ENCODE measurements around the gene CACNA2D4.

CACNA2D4 gene

DNA sequence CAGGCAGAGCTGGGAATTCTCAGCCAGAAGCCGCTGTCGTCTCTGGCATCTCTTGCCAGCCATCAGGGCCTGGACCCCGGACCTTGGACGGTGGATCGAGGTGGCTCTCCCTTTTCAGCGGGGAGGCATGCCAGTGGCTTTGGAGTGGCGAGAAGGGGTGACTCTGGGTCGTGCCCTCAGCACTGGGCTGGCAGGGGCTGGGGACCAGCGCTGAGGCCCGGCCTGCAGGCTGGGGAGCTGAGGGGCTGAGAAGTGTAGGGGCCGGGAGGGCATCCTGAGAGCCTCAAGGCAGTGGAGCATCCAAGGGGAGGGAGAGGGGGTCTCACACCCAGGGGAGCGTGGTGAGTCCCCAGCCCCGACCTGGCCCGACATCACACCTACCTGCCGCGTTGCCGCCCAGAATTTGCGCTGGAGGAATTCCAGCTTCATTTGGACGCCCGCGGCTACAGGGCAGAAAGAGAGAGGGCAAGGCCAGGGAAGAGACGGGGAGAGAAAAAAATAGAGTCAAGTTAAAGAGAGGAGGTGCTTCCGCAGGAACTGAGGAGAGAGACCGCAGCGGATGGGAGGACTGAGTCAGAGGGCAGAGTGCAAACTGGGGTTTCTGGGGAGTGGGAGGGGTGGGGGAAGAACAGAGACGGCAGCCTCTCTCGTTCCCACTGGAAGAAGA lies 107.0 kb downstream of the CACNA2D4 start:
- DNase-seq, result no peak

DNA sequence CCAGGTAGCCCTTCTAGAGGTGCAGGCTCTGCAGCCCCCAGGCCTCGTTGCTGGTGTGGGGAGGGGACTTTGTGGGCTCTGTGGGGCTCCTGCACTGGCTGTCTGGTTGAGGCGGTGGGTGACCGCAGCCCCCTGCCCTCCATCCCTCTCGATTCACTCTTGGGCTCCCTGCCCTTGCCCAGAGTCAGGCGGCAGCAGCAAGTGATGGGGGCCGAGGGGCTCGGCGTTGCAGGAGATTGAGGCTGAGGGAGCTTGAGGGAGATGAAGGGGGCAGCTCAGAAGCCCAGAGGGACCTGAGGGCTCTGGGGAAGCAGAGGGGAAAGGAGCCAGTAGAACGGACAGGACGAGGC lies 107.5 kb downstream of the CACNA2D4 start:
- DNase-seq, result no peak

DNA sequence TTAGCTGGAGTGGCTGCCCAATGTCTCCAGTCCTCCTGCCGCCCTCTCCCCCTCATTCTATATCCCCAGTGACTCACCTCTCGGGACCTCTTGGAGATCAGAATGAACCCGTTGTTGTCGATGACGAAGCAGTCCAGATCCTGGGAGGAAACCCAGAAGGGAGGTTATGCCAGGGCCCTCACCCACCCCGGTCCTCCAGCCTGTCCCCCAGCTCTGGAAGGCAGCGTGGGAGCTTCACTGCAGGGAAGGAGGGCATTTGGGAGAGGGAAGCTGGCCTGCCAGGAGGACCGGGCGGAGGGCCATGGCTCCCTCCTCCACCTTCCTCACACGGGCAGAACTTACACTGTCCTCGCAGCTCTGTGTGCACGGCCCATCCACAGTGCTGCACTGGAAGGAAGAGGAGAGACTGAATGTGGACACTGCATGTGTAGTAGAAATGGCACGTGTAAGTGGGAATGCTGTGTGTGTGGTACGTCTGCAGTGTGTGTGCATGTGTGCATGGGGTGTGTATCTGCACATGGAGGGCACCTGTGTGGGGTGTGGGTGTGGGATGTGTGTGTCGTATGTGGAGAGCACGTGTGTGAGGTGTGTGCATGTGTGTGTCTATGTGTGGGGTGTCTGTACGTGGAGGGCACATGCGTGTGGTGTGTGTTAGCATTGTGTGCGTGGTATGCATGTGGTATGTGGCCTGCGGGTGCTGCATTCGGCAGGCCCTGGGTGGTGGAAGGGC lies 108.1 kb downstream of the CACNA2D4 start:
- DNase-seq, result no peak

DNA sequence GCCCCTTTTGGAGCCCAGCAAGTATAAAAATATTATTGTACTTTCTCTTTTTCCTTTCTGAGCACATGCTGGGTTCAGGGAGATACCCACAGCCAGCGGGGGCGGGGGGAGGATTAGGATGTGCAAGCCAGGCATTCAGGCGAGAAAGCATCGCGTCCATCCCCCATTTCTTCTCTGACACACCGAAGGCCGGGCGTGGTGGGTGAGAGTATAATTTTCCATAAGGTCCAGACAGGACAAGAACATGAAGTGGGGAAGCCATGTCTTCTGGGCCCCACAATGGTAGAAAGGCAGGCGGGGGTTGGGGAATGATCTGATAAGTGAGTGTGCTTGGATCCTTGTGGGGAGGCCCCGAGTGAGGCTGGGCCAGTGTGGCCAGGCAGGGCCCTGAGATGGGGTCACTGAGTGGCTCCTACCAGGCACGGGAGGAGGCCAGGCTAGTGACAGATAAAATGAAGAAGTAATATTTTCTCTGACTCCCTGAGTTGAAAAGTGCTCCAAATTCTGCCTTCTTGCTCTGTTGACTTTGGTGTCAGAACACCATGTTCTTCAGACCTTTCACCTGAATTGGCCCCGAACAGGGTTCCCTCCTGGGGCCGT lies 108.8 kb downstream of the CACNA2D4 start:
- peak; percentile 33 for DNase-seq

DNA sequence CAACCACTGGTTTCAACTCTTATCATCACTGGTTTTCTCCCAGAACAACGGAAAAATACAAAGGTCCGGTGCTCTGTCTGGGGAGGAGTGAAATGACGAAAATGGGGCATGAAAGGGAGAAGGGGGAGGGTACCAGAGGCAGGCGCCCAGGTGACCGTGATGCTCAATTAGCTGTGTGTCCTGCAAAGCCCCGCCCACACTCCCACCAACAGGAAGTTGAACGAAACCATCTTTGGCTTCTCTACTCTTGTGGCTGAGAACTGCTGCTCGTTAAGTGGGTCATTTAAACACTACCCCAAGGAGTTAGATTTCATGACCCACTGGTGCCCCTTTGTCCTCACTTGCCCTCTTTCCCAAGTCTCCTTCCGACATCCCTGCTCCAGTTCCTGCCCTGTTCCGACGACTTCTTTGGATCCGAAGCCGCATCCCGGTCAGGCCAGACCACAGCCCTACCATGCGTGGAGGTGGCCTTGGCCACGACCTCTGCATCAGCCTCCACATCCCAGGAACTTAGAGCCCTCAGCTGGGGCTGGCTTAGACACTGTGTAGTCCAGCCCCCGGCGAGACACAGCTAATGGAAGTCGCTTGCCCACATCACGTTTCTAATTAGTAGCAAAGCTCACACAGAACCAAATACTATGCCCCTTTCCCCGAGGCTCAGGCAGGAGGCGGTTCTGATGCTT lies 109.5 kb downstream of the CACNA2D4 start:
- DNase-seq, result no peak

DNA sequence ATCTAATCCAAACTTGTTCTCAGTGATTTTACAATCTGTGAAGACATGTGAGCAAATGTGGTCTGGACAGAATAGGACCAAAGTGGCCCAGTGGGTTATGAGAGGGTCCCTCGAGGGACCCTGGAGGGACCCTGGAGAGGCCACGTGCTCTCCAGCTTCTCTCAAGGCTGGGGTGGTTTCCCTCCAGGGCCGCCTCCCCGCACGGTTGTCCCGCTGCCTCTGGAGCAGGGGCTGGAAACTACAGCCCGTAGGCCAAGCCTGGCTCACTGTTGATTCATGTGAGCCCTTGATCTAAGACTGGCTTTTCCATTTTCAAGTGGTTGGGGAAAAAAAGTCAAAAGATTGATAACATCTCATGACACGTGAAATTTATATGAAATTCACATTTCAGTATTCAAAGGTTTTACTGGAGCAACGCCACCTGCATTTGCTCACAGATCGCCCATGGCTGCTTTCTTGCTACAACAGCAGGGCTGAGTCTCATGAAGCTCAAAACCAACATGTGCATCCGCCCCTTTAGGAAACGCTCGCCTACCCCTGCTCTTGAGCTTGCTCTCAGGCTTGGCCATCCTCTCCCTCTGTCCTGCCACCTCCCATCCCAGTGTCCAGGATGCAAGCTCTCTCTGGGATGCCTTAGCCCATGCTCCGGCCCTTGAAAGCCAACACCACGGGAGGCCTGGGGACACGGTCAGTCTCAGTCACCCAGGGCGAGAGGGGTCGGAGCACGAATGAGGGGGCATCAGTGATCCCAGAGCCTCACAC lies 110.2 kb downstream of the CACNA2D4 start:
- no peak for DNase-seq

DNA sequence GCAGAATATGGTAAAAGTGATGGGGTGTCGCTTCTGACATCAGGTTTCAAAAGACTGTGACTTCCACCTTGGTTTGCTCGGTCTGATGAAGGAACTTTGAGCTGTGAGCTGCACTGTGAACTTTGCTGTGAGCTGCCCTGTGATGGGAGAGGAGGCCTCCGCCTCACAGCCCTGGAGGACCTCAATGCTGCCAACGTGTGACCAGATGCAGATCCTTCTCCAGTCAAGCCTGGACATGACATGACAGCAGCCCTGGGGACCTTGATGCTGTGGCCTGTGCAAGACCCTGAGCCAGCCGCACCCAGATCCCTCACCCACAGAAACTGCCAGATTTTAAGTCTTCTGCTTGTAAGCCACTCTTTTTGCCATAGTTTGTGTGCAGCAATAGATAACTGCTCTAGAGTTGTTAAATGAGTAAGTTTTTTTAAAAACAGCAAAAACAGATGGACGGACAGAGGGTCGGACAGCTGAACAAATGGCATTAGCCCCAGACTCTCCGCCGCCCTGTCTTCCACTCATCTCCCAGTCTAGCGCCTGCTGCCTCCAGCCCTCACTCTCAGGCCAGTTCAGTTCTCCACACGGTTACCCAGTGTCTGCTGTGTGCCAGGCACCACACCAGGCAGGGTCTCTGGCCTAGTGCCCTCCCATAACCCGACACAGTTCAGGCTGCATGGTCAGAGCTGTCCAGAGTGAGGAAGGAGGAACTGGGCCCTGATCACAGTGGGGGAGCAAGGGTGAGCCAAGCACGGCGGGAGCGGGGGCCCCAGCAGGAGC lies 111.2 kb downstream of the CACNA2D4 start:
- DNase-seq, result no peak

DNA sequence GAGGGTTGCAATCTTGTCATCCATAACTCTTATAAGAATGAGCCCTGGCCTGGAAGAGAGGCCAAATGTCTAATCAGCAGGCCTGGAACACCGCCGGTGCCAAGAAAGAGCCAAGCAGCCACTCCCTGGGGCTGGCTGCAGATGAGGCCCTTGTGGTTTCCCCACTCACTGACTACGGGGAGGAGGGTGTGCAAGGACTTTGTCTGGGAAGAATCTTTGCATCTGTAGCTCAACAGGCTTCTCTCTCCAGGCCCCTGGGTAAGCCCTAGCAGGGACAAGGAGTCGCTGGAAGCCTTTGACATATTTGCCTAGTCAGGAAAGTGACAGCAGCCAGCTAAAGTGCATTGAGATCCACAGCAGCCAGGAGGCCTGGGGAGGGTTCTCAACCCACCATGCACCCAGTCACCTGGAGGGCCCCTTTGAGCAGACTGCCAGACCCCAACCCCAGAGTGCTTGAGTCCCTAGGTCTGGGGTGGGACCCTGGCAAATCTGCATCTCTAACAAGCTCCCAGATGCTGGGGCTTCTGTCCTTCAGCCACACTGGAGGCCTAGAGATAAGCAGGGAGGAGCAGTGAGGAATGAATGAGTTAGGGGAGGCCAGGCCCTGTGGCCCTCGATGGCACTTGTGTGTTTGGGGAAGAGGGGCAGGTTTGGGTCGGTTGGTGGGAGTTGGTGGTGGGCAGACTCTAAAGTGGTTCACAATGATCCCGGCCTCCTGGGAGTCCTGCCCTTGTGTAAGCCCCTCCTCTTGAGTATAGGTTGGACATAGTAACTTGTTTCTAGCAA lies 112.0 kb downstream of the CACNA2D4 start:
- DNase-seq, result peak; percentile 92

DNA sequence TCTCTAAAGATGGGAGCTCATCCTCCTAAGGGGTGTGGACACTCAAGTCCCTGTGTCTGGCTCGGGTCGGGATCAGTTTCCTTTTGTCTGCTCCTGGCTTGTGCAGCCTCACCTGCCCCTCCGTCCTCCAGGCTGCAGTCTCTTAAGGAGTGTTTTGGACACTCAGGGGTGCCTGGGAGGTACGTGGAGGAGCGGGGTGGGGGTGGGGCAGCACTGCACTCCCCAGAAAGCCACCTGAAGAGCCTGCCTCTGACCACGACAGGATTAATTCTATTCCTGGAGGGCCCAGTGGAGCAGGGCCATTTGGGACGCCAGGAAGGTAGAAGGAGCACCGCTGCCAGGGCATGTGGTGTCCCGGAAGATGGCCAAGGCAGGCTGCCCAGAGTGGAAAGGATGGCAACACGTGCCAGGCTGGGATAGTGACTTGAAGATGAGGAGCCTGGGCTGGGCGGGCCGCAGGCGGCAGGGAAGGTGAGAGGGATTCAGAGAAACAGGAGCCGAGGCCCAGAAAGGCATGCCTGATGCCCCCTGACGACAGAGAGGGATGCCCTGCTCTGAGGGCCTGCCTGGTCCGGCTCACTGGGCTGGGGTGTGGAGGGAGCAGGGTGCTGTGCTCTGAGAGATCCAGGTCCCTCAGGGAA lies 112.9 kb downstream of the CACNA2D4 start:
- DNase-seq, result no peak

DNA sequence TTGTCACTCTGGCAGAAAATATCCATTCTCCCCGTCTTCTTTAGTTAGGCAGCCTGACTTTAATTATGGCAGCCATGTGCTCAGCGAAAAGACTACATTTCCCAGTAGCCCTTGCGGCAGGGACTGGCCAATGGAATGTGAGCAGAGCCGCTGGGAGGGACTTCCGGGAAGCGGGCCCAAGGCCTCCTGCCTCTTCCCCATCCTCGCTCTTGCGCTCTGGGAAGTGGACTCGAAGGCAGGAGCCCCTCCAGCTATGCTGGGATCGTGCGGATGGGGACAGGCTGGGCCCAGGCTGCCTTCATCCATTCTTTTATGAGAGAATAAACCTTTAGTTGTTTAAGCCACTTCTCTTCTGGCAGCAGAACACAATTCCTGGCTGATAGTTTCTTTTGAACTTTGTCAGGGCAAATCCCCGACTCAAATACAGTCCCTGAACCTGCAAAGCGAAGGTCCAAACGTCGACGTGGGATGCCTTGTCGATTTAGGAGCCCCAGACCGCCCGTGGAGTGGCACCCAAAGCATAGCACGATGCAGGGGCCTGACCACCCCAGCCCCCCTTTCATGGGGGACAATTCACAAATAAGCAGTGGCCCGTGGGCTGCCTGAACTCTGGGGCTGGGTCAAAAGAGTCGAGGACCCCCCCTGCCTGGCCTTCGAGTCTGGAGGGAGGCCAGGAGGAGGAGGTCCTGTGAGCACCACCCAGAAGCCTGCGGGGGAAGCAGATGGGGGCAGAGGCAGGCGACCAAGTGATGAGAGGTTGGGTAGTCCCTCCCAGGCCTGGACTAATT lies 113.7 kb downstream of the CACNA2D4 start:
- DNase-seq, result peak; percentile 95

DNA sequence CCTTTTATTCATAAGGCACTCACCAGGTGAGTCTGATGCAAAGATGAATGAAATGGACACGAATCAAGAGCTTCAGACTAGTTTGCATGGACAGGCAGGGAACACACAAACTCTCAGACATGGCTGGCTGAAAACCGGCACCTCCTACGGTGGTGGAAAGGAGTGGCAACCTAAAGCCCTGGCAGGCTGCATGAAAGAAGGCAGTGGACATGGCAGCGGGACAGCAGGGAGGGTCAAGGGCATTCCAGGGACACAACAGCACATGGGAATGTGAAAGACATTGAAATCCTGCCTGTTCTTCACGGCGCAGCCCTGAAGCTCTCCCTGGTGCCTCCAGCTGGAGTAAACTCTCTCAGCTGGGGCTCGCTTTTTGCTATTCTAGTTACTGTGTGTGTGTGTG lies 114.7 kb downstream of the CACNA2D4 start:
- no peak for DNase-seq

DNA sequence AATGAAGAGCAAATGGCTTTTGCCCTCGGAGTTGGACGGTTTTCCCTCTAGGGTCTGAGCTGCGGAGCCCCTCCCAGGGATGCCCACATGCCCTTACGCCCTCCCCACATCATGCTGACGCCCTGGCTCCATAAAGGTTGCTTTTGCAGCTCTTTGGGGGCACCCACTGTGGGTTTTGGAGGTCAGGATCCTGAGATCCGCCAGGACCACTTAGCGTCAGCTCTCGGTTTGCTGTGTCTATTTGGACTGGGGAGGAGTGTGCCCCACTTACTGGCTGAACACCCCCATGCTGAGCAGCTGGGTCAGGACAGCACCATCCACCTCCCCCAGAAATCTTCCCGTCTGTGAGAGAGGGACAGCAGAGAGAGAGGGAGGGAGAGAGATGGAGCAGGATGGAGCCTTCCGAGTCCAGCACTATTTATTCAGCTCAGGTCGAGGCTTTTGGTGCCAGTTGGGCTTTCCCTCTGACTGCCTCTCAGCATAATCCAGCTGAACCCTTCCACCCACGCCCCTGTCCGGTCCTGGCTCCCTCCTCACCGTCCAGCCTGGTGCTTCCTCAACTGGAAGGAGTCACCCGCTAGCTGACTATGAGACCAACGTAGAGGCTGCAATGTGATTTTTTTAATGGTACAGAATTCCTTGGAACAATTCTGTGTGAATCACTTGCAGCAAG lies 117.0 kb downstream of the CACNA2D4 start:
- DNase-seq, result no peak

DNA sequence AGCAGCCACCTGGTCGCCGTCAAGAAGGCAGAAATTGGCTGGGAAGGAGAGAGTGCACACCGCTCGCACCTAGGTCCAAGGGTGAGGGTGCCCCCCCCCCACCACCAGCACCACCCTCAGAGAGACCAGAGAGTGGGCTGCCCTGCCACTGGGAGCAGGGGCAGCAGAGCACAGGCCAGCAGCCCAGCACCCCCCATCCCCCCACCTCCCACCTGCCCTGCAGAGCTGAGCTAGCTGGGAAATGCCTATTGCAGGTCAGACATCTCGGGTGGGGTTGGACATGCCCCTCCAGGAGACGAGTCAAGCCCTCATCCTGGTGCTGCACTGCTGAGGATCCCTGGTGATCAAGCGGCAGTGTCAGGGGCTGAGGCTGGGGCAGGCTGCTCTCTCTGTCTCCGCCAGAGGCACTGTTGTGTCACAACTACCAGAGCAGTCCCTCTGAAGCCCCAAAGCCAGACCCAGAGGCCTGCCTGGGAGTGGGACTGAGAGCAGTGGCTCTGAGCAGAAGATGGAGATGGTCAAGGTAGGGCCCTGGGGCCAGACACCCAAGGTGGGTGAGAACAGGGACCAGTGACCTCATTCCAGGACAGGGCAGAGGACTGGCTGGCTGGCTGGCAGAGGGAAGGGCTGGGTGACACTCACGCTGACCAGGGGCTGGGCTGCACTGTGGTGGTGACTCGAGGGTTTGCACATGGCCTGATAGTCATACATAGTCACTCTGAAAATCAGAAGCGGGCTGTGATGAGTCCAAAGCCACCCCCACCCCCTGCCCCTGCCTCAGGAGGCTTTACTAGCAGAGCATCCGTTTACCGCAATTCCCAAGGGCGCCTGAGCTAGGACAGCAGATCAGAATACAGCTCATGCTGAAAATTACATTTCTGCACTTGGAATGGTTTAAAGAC lies 117.8 kb downstream of the CACNA2D4 start:
- peak; percentile 27 for DNase-seq

DNA sequence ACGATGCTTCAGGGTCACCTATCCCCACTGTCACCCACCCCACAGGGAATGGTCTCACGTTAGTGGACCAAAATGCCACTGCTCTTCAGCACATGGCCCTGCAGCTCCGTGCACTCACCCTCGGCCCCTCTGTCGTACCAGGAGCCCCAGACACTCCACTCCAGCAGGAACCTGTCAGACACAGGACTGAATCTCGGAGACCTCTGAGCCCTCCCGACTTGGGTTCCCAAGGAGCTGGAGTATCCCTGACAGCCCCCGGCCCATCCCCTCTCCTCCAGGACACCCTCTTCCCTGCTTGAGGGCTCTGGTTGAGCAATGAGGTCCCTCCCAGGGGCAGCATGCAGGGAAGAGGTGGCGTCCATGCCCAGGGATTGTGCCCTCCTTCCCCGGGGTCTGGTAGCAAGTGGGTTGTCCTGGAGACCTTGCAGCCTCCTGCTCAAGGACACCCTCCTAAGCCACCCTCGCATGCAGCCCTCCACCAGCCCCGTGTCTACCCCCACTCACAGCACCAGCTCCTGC lies 118.5 kb downstream of the CACNA2D4 start:
- DNase-seq, result no peak

DNA sequence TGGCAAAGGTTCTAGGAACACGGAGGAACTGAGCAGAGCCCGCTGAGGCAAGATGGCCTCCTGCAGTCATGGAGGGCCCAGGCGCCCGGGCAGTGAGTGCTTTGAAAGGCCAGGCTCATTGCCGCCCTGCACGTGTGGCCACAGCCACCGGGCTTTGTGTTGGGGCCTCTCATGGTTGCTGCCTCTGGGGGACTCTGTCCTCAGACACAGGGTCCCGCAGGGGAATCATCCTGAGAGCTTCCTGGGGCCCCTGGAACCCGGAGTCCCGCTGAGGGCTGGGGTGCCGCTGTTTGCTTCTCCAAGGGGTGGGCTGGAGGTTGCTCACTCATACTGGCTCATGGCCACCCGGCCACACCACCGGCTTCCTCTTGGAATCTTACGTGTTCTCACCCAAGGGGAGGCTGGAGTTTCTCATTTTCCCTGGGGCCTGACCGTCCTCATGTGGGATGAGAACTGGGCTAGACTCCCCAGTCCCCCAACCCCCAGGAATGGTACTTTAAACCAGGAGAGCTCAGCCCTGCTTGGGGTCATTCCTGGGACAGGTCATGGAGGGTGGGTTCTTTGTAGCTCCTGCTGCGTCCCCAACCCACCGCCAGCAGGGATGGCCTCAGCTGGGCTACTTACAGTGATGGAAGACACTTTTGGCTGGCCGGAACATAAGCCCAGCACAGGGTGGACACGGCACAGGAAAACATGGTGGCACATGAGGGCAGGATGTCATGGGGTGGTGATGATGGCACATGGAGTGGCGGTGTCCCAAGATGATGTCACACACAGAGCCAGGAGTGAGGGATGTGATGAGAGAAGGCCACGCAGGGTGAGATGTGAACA lies 119.2 kb downstream of the CACNA2D4 start:
- DNase-seq, result no peak

DNA sequence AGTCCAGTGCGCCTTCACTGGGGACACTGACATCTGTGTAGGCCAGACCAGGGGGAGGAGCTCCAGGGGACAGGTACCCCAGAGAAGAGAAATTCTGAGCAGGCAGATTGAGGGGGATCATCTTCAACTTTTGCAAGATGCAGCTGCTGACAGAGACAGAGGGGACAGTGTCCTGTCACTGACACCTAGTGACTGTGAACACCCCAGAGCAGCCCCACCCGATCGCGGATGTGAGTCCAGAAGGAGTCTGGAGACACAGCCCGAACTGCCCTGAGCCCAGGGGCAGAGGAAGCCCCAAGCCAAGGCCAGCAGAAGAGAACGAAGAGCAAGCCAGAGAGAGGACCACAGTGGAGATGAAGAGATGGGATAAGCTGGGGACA lies 119.8 kb downstream of the CACNA2D4 start:
- no peak for DNase-seq

DNA sequence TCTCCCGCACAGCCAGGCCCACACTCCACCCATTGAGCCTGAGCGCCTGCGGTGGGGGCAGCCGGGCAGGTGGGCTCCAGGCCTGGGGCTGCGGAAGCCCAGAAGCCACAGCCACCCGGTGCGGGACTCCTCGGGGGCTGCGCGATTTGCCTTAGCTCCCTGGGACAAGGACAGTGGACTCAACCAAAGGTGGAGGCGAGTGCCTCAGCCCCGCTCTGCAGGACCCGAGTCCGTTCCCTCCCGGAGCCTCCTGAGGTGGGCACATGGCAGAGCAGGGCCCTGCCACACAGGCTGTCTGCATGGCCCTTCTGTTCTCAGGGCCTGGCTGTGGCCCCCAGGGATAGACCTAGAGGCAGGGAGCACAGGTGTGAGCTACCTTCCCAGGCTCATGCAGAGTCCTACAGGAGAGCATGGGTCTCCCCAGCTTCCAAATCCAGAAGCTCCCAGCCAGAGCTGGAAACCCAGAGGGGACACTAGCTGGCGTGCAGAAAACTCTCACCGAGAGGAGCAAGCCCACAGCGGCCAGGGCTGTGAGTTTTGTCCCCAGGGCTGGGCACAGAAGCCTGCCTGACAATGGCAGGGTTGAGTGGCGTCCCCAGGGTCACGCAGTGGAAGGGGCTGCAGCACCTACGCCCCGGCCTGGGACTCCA lies 120.3 kb downstream of the CACNA2D4 start:
- no peak for DNase-seq
